Body of pancreas (tissue), 4 donors: ENCODE data around the gene LIF.

Source experiments
- CTCF ChIP-seq, 7 experiments: fragments of 450-650 bp in 4 of 7; fragments of 200-600 bp in 3 of 7; sonication (generic) in 3 of 7; IDR thresholded peaks; one replicate each; pipeline ENCODE4 v1.5.1; 2016 to 2019; ENCODE audit warnings: antibody characterized with exemption in 7 of 7
- POLR2A ChIP-seq, 3 donors: fragments of 450-650 bp; IDR thresholded peaks; one replicate each; pipeline ENCODE4 v1.6.1; 2016; ENCODE audit warnings: antibody characterized with exemption in 3 of 3, mild to moderate bottlenecking in 2 of 3

GRCh38 chr22:30249049-30250038, 2.8 kb upstream of the LIF start:
- TF ChIP-seq CTCF (IDR thresholded peaks at IDR 0.05) (no peak), POLR2A (IDR thresholded peaks at IDR 0.05) (no peak)
